Measurements from ENCODE around the gene TMEM132A.
"Not testable (repeated sequence)": the region's sequence is repeated elsewhere in the genome, so short reads cannot be mapped to it uniquely, and the experiment has no call there.

The TMEM132A gene

DNA sequence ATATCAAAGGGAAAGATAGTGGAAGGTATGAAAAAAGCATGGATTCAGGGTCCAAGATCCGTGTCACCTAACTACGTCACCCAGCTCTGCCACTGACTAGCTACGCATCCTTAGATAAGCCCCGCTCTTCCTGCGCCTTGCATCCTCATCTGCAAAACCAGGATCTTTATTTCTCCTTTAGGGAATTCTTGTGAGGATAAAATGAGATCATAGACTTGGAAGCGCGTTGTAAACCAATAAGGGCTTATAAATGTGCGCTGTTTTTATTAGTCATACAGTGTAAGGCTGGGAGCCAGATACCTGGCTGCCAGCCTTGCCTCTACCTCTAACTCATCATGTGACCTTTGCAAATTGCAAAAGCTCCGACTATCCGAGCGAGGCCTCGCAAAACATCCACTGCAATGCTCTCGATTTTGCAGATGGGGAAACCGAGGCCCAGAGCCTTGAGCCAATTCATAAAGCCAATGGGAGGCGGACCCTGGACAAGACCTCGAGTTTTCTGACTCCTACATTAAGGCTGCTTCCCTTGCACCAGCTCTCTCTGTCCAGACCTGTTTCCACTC is 18.6 kb upstream of the TMEM132A start:
- no peak for DNase-seq

DNA sequence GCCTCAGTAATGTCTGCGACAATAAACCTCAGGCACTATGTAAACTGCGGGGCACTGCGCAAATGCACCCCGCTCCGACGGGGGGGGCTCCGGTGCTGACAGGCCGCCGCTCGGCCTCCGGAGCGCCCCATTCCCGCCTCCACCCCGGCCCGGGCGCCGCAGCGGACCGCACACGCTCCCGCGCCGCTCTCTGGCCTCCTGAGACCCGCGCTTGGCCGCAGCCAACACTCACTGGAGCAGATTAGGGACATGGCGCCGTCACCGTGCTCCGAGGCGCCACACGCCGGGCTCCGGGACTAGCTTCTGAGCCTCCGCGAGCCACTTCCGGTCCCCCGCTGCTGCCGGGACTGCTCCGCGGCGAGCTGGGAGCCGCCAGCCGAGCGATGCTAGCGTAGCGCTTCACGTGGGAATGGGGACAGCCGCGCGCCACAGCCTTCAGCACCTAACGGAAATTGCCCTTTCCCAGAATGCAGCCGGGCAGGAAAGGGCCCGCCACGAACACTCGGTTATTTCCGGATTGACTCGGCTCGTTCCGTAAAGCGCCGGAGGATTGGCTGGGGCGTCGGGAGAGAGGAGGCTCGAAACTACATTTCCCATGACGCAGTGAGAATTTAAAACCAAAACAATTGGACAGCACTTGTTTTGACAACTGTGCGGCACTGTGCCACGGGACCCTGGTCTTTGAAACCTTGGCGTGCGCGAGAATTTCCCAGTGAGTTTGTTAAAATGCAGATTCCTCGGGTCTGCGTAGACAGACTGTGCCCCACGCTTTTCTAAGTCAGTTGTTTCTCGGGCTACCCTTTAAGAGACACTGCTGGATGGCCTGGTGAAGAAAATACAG is 17.9 kb upstream of the TMEM132A start, which contains the start of gene PRPF19:
Gene PRPF19, minus strand, starts transcription at position 454 of the 841 bp plus-strand sequence. Its CDS starts 203 bp downstream, at position 251.
- peak; percentile 98 to 99 for DNase-seq

- DNase-seq, result no peak
Measured at GRCh38 chr11:60908803-60909202, 15.5 kb upstream of the TMEM132A start.

DNA sequence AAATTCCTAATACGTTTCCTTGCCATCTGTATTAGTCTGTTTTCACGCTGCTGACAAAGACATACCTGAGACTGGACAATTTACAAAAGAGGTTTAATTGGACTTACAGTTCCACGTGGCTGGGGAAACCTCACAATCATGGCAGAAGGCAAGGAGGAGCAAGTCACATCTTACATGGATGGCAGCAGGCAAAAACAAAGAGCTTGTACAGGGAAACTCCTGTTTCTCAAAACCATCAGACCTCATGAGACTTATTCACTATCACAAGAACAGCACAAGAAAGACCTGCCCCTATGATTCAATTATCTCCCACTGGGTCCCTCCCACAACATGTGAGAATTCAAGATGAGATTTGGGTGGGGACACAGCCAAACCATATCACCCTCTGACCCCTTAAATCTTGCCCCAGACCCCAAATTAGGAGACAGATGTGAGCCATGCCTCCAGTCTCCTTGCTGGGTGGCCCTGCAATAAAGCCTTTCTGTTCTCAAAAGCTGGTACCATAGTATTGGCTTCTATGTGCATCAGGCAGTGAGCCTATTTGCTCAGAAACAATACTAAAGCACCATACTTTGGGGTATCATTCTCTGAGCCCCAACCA is 14.5 kb upstream of the TMEM132A start:
- DNase-seq, result not testable (repeated sequence)

GRCh38 chr11:60910281-60910687 is 14.0 kb upstream of the TMEM132A start:
- DNase-seq, result peak in 1 of 2 donors; percentile 68

GRCh38 chr11:60910711-60911380 is 13.4 kb upstream of the TMEM132A start:
- DNase-seq, result no peak

DNA sequence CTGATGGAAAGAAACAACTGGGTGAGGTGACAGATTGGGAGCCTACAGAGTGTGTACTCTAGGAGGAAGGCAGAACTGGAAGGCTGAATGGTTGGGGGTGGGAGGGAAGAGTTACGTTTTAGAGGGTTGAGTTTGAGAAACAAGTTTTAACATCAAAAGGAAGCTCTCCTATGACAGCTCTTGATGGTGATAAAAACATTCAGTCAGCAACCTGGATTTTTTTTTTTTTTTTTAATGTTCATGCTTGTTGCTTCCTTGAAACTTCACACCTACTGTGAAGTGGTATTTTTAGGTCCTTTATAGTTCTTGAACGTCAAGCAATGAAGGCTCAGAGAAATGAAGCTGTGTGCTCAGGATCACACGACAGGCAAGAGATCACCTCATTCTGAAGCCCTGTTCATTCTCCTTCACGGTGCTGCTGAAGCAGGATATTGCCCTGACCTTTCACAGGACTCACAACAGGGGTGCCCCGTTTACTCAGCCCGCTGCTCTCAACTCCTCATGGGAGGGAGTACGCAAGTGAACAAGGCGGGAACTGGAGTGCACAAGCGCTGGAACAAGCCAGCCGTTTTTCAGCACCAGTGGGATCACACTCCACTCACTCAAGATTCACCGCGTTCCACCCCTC is 11.9 kb upstream of the TMEM132A start:
- DNase-seq, result peak; percentile 38 to 54

DNA sequence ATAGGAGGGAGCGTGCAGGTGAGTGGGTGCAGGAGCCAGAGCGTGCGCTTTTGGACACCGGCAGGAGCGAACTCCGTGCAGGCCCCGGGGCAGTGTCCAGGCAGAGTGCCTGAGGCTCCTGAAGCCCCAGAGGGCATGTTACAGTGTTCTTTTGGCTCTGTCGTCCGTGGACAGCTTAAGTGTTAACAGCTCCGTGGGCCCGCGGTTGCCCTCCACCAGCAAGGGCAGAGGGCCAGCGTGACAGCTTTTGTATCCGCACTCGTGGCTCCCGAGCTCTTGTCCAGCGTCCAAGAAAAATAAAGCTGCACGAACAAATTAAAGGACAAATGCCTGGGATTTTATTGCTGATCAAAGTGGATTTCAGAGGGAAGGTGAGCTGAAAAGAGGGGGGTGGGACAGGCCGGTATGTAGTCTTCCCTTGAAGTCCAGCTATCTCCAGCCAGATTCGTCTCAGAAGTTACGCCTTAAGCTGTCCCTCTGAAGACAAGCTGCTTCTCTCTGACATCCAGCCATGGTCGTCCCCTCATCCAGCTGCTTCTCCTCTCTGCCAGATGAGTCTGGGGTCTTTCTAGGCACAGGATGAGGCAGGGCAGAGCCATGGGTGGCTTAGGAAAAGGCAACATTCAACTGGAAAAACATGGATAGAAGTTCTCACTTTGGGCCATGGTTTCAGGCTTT is 11.3 kb upstream of the TMEM132A start:
- no peak for DNase-seq

- peak; percentile 90 for DNase-seq
Measured at GRCh38 chr11:60913793-60914632, 10.2 kb upstream of the TMEM132A start, which contains the start of gene TMEM109. TMEM109 (plus strand) TSS chr11:60914158; CDS start chr11:60919694, 5,536 bp downstream.

DNA sequence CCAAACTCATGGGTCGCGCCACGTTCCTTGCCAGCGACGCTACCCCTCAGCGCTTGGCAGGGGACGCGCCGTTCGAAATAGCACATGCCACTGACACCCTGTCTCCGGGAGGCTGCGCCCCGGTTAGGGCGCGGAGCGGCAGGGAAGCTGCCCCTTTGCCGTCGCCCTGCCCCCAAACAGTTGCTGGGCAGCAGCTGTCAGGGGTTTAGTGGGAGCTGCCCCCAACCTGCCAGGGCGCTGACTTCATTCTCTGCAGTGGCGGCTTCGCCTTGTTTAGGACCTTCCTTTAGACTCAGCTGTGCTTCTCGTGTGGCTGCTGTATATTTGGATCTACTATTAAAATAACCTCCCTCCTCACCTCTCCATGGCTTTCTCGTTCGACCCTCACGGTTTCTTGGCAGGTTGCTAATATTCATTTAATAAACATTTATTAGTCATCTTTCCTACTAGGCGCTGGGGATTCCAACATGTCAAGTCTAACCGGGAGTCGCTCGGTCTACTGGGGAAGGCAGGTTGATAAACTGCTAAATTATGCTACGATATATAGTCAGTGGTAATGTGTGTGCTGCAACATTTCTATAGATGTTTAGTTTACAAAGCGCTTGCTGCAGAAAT is 9.5 kb upstream of the TMEM132A start:
- peak; percentile 25 to 36 for DNase-seq

GRCh38 chr11:60915248-60915914 is 8.9 kb upstream of the TMEM132A start:
- peak; percentile 75 to 76 for DNase-seq

GRCh38 chr11:60916669-60917206 is 7.5 kb upstream of the TMEM132A start:
- DNase-seq, result no peak

- no peak for DNase-seq
Measured at GRCh38 chr11:60917267-60917666, 7.0 kb upstream of the TMEM132A start.

- no peak for DNase-seq
Measured at GRCh38 chr11:60918251-60918938, 5.9 kb upstream of the TMEM132A start.

DNA sequence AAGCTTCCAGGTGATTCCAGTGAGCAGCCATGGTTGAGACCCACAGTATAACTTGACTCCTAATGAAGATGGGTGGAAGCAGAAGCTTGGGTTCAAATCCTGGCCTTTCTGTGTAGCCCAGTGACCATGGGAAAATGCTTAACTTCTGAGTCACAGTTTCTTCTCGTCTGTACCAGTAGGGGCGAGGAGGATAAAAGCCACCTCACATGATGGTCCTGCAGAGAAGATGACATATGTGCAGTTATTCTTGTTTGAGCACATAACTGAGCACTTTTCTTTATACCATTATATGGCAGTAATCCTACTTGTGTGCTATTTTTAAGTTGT is 5.4 kb upstream of the TMEM132A start:
- DNase-seq, result no peak

GRCh38 chr11:60919320-60919719 is 4.9 kb upstream of the TMEM132A start:
- no peak for DNase-seq

DNA sequence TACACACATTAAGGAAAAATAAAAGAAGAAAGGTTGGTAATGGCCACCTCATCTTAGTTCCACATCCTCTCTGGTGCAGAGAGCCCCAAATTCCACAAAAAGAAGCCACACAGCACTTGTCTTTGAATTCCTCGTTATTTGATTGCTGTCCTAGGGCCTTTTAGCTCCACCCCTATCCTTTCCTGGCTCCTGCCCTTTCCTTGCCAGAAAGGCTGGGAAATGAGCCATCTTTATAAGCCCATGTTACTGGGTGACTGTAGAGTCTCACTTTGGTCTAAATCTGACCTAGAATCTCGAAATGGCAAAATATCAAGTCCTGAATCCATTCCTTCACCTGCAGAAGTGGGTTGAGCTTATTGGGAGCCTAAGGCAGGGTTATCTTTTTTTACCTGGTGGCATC is 4.3 kb upstream of the TMEM132A start:
- no peak for DNase-seq

DNA sequence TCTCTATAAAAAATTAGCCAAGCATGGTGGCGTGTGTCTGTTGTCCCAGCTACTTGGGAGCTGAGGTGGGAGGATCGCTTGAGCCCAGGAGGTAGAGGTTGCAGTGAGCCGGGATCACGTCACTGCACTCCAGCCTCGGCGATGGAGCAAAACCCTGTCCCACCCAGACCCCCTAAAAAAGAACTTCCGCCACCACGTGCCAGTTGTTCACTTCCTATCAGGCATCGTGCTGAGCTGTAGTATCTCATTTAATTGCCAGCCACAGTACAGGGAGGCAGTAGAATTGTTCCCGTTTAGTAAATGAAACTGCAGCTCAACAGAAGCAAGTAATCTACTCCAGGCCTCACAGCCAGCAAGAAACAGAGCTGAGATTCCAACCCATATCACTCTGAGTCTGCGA is 3.0 kb upstream of the TMEM132A start:
- DNase-seq, result no peak

- DNase-seq, result no peak
Measured at GRCh38 chr11:60921777-60922335, 2.4 kb upstream of the TMEM132A start.
